Loucy (cell line): ENCODE measurements around the gene FFAR3.

Source experiments
- CTCF ChIP-seq: fragments of 200-600 bp; sonication (generic); conservative IDR thresholded peaks from 2 replicates; pipeline ENCODE4 v1.5.1; 2014; ENCODE audit warnings: mild to moderate bottlenecking, antibody characterized with exemption, low read length
- EZH2phosphoT487 ChIP-seq: fragments of 200-600 bp; IDR thresholded peaks from 2 replicates; pipeline ENCODE4 v1.6.1; 2018; ENCODE audit warnings: antibody characterized with exemption, mild to moderate bottlenecking, moderate library complexity, borderline replicate concordance

GRCh38 chr19:35345671-35346111, 12.6 kb upstream of the FFAR3 start:
- TF ChIP-seq CTCF = no peak
- TF ChIP-seq EZH2phosphoT487 = no peak
